NCI-H345 treated with DMSO at 0.1 percent for 48 hours (cell line): ENCODE measurements around the gene GATA3.
"Not testable (repeated sequence)": the region's sequence is repeated elsewhere in the genome, so short reads cannot be mapped to it uniquely, and the experiment has no call there.

Source experiments
- DNase-seq: peaks from one replicate; lab custom pipeline; 2025; ENCODE audit not compliant: unreplicated experiment; lab: John Stamatoyannopoulos, UW

Gene GATA3

DNA sequence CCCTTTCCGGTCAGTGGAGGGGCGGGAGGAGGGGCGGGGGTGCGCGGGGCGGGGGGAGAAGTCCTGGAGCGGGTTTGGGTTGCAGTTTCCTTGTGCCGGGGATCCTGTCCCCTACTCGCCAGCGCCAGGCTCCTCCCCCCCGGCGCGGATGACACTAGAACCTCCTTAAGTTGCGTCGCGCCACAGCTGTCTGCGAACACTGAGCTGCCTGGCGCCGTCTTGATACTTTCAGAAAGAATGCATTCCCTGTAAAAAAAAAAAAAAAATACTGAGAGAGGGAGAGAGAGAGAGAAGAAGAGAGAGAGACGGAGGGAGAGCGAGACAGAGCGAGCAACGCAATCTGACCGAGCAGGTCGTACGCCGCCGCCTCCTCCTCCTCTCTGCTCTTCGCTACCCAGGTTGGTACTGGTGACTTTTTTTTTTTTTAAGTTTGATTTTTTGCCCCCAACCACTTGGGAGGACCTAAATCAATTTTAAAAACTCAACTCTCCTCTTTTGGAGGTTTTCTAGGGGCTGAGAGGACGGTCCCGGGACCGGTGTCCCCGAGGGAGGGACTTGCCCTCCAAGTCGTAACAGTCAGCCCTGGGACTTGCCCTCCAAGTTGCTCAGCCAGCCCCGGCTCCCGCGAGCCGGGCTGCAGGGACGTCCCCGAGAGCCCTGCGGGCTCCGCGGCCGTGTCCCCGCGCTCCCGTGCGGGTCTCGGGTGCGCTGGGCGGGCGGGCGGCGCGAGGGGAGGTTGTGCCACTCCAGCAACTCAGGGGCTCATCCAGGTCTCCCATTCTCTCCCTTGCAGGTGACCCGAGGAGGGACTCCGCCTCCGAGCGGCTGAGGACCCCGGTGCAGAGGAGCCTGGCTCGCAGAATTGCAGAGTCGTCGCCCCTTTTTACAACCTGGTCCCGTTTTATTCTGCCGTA, at the start of gene GATA3:
Gene GATA3 (plus strand): TSS at position 195 of the 914 bp plus-strand sequence. CDS start 968 bp downstream, outside the sequence.
- DNase-seq: no peak

DNA sequence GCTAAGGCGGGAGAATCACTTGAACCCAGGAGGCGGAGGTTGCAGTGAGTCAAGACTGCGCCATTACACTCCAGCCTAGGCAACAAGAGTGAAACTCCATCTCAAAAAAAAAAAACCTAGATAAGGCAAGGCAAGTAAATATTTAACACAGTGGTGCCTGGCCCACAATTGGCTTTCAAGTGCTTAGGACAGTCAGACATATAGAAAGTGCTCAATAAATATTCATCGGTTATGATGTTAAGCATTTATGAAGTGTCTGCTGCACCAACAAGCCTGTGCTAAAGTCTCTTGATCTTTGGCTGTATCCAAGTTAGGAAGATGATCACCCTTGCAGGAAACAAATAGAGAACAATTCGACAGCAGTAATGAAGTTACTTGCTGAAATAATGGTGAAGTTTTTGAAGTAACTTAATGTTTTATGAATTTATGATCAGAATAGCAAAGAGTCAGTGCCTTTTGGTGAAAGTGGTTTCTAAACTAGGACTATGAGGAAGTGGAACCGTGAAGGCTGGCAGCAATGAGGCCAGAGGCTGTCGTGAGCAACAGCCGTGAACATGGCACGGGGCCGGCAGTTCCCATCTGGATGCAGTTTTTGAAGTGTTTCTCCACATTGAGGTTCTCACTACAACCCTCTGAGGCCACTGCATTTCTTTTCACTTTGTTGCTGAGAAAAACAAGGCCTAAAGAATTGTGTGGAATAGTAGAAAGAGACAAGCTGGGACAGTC, 48.1 kb upstream of the GATA3 start:
- no peak for DNase-seq

DNA sequence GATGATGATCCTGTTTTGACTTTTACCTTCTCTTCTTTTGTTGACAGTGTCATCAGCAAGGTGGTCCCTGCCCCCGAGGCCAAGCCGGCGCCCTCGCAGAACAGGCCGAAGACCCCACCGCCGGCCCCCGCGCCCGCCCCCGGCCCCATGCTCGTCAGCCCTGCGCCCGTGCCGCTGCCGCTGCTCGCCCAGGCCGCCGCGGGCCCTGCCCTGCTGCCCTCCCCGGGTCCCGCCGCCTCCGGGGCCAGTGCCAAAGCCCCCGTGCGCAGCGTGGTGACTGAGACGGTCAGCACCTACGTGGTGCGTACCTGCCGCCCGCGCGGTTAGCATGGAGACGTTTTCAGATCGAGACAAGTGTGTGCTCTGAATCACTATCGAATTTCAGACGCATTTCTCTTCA, 45.5 kb upstream of the GATA3 start:
- DNase-seq: no peak

DNA sequence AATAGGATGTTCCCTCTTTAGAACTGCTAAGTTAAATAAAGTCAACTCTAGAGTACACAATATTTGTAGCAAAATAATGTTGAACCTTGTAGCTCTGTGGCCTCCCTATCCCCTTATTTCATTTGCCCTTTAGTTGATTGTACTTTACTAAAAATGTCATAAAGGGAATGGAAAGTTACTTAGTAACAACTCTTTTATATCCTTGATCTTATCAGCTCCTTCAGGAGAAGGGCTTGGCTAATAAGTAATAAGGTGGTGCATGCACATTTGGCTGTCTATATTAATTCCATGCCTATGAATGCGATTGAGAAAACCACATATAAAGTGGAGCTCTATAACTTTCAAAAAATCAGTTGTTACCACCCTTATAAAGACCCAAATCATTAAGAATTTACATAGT, 41.5 kb upstream of the GATA3 start:
- no peak for DNase-seq

DNA sequence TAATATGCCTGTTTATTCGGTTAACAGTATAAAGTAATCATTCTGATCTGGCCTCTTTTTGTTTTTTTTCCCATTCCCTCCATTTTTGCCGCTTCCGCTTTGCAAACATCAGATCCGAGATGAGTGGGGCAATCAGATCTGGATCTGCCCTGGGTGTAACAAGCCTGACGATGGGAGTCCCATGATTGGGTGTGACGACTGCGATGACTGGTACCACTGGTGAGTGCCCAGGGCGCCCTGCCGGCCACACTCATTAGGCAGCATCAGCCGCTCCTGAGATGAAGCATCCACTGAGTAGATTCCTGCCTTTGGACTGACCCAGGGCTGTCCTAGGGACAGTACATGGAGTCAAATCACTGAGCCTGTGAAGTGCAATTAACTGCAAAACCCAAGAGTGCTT, 40.9 kb upstream of the GATA3 start:
- no peak for DNase-seq

DNA sequence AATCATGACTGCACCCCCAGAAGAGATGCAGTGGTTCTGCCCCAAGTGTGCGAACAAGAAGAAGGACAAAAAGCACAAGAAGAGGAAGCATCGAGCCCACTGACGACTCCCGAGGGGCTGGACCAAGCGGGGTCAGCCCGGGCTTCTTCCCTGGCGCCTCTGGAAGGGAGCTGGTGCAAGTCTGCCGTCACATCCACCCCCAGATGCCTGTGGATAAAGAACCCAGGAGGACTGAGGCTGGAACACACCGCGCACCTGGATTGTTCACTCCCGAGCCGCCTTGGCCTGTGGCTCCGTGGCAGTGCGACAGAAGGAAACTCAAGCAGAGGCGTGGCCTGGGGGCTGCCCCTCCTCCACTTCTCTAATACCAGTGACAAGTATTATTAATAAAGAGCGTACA, 39.8 kb upstream of the GATA3 start:
- DNase-seq: no peak

DNA sequence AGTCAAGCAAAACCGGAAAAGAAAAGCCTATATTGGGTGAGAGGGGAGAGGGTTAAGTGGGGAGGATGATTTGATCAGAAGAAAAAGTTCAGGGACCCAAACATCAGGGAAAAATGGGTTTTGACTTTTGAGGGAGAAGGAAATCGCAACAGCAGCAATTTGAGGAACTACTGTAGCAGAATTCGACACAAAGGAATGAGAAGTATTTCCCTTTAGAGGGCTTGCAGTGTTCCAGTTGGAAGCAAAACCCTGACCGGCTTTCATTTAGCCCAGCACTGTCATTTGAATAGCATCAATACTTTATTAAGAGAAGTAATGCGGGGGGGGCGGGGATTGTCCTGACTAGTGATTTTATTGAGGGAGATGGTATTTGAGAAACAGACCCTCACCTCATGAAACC, 37.2 kb upstream of the GATA3 start:
- DNase-seq: no peak

DNA sequence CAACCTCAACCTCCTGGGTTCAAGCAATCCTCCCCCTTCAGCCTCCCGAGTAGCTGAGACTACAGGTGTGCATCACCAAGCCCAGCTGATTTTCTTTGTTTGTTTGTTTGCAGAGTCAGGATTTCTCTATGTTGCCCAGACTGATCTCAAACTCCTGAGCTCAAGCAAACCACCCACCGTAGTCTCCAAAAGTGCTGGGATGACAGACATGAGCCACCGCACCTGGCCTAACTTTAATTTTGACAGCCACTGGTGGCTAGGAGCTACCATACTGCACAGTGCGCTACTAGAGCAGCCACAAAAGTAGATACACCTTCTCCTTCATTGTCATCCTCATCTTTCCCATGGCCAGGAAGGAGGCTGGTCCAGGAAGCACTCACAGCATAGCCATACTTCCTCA, 31.2 kb upstream of the GATA3 start:
- no peak for DNase-seq

DNA sequence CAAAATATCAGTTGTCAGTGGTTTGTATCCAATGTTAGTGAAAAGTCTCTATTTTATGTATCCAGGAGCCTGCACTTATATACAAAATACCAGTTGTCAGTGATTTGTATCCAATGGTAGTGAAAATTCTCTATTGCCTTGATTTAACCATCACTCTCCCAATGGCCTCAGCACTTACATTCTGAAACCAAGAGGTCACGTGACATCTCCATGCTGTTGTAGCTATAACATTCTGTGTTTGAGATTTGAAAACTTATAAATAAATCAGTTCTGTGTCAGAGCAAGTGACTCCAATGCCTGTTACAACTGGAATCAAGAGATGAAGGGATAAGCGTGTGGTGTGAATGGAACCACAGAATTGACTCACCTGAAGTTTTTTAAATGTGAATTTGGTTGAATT, 30.6 kb upstream of the GATA3 start:
- DNase-seq: no peak

DNA sequence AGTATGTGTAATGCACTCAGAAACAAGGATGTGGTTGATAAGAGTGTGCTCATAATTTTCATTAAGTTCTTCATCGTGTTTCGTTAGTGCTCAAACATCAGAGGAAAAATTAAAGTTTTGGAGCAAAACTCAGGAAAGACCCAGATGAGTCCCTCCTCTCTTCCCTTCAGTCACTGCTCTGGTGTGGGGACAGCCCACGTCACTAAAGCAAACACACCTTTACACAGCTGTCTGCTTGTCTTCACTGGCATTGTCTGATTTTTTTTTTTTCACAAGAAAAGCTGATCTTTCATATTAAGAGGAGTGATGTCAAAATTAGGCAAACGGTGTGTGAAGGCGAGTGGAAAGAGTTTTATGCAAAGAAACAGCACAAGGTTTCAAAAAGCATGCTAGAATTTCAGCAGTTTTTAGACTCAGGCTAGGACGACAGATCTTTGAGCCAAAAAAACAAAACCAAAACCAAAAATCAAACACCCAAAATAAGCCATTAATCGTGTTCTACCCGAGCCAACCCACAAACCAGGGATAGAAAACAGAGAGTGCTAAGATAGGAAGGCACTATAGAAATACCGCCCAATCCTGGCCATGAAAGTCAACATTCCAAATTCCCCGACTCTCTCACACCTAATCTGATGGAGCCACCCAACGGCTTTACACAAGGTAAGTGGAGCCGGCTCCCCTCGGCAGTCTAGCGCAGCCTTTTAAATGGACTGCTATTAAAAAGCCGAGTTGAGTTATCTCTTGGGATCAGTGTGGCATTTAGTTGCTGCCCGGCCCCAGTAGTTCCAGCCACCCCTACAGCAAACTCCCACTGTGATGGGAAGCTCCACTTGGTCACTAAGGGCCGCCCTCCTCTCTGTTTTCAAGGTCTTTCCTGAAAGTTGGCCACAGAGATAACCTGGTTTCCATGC, 27.9 kb upstream of the GATA3 start:
- no peak for DNase-seq

DNA sequence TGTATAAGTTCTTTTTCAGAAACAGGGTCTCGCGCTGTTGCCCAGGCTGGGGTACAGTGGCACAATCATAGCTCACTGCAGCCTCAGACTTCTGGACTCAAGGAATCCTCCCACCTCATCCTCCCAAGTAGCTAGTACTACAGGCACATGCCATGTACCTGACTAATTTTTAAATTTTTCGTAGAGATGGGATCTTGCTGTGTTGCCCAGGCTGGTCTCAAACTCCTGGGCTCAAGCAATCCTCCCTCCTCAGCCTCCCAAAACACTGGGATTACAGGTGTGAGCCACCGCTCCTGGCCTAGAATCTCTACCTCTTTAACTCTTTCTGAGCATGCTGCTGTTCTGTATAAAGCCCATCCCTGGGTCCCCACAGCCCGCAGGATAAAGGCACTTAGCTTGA, 23.3 kb upstream of the GATA3 start:
- DNase-seq: not testable (repeated sequence)

DNA sequence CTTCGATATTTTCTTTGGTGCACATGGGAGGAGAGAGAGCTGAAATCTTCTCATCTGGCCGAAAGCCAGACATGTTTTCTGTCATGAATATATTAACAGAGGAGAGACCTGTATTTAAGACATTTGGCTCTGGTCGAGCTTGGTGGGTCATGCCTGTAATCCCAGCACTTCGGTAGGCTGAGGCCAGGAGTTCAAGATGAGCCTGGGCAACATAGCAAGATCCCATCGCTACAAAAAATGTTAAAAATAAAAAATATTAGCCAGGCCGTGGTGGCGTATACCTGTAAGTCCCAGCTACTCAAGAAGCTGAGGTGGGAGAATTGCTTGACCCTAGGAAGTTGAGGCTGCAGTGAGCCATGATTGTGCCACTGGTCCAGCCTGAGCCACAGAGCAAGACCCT, 21.9 kb upstream of the GATA3 start:
- no peak for DNase-seq

DNA sequence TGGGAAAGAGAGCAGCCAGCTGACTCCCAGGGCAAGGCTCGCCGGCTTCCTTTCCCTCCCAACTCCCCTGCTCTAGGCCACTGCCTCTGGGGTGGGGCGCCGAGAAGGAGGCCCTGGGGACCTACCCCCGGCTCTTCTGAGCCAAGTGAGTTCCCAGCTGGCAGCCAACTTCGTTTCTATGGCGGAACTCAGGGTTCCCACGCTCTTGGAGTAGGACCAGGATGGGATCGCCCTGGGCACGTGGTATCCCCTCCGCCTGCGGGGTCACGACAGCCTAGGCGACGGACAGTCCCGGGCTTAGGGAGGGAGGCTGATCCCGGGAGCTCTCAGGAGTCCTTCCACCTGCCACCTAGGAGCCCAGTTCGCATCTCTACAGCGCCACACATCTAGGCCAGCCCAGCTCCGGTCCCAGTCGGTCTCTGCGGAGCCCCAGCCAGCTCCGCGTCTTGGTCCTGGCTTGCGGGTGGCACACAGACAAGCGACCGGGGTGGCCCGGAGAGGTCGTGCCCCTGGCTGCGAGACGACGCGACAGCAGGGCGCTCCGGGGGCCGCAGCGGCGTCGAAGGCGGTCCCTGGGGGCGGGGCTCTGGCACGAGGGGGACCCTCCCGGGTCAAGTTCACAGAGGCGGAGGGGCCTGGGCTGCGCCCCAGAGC, 20.5 kb upstream of the GATA3 start:
- no peak for DNase-seq

DNA sequence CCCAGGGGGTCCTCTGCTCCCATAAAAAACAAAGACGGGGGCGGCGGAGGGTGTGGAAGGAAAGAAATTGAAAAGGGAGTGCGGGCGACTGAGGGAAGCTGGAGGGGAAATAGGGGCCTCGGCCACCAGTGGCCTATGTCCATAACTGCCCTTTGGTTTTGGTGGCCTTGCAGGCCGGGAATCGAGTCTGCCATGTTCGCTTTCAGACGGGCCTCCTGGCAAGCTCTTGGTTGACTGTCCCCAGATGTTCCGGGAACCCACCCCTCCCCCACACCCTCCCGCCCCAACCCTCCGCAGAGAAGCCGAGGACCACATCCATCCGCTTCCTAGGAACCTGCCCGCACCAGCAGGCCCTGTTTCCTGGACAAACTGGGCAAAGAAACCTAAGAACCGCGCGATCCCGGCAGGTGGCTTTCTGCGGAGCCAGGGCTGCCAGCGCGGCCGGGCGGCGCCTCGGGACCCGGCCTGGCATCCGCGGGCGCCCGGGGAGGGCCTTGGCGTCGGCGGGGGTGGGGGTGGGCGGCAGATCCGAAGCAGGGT, 20.0 kb upstream of the GATA3 start:
- DNase-seq: no peak

DNA sequence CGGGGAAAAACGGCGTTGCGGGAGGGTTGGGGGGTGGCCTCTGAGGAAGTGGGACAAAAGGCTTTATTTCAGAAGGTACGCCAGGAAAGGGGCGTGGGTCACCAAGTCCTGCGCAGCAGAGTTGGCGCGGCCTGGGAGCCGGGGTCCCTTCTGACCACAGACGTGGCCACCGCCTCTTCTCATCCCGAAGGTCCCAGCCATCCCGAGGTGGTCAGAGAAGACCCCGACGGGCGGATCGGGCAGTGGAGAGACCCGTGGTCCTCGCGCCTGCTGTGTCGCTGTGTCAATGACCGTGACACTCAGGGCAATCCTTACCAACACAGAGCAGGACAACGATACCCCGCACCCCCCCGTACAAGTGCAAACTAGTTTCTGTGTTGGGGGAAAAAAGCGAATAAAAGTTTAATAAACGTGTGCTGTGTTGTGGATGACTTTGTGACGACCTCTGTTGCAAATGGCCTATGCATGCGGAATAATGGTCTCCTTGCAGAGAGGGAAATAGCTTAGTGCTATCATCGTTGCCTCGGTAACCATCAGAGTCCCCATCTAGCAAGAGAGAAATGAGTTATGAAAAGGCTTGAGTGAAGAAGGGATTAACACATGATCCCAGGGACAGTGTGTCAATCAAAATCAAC, 19.4 kb upstream of the GATA3 start:
- DNase-seq: no peak

DNA sequence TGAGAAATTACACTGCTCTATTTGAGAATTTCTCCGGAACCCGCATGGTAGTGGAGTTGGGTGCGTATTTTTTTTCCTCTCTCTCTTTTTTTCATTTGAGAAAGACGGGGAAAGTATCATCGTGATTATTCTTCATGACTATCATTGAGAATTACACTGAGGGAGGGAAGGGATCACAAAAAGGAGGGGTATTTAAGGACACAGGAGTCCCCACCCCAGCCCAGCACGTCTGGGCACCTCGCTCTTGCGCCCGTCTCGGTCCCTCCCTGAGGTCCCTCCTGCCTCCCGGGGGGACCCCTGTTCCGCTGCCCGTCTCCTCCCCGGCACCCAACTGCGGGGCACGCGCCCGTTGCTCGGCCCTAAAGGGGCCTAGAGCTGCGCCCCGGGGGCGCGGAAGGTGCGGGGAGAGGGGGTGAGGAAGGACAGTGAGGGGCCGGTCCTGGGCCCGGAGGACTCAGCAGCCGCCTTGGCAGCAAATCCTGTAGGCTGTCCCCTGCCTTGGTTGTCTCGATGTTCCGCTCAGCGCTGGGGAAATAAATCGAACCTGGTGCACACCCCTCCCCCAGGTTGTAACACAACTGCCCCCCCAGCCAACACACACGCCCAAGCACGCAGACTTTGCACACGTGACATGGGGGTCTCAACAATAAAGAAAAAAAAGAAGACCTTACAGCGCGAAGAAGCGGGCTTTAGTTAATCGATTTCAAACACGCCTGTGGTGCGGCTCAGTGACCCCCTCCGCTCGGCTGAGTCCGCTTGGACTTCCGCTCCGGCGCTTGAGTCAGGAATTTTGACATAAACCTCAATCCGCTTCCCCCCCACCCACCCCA, 18.6 kb upstream of the GATA3 start:
- DNase-seq: no peak

DNA sequence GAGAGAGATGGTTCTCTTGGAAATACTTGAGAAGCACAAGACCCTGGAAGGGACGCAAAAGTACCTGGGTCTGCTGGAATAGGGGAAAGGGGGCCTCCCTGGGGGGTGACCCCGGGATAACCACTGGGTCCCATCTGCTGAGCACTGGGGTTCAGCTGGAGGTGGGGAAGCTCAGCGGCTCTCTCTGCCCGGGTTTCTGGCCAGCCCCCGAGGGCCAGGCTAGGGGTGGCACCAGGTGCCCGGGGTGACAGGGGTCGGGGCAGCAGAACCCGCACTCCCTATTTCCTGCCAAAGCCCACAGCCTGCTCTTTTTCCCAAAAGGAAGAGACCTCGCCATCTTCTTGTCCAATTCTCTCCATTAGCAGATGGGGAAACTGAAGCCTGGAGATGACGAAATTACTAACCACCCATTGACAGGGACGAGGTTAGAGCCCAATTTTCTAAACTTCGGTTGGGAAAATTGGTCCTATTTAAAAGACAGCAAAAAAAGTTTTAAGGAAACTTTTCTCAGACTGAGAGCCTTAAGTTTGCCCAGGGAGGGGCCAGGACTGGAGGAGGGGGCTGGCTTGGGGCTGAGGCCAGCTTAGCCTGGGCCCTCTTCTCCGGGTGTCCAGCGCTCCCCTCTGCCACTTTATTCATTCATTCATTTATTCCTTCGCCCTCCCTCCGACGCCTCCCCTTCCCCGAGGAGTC, 17.8 kb upstream of the GATA3 start:
- no peak for DNase-seq

DNA sequence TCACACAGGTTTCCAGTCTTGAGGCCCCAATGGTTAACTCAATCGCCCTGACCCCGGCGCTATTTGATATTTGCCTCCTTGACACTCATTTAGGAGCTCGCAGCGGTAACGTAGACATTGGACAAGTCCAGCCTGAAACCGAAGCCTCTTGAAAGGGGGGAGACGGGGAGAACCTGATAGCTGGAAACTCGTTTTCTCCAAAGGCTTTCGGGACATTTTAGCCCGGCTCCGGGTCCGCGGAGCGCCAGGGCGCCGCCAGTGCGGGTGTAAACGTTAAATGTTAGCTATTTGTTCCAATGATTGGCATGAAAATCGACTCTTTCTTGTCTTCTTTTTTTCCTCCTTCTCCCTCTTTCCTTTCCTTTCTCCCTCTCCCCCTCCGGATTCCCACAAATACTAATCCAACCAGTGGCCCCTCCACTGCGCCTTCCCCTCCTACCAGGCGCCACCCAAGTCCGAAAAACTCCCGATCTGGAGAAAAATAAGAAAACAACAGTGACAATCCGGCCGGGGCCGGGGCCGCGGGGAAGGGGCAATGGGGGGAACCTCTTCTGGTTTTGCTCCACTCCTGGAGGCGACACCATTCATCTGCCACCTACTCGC, 17.2 kb upstream of the GATA3 start:
- DNase-seq: no peak
